Left ventricle myocardium inferior (tissue), 1 donor: Measurements from ENCODE around the gene COPS7B. TPM values are rescaled to one million over a fixed set of nuclear protein-coding genes. Genes with fewer than 3 reads are reported as not detected.

Source experiments
- DNase-seq: peaks from one replicate; pipeline ENCODE4 v3.0.0-alpha.2; 2020
- H3K27ac ChIP-seq: fragments of 200-600 bp; replicated peaks from 2 replicates; pipeline ENCODE4 v1.8.0; 2021
- H3K27me3 ChIP-seq: fragments of 200-600 bp; 2 replicates; pipeline ENCODE4 v1.8.0; 2021; ENCODE audit warnings: low read depth
- H3K36me3 ChIP-seq: fragments of 200-600 bp; 2 replicates; pipeline ENCODE4 v1.8.0; 2021
- H3K4me1 ChIP-seq: fragments of 200-600 bp; 2 replicates; pipeline ENCODE4 v1.8.0; 2021
- H3K4me3 ChIP-seq: fragments of 200-600 bp; 2 replicates; pipeline ENCODE4 v1.8.0; 2021; ENCODE audit warnings: mild to moderate bottlenecking, moderate library complexity
- H3K9me3 ChIP-seq: fragments of 200-600 bp; replicated peaks from 2 replicates; pipeline ENCODE4 v1.8.0; 2021
- CTCF ChIP-seq: fragments of 200-600 bp; IDR thresholded peaks from 2 replicates; pipeline ENCODE4 v1.8.0; 2021; ENCODE audit warnings: antibody characterized with exemption, mild to moderate bottlenecking, borderline replicate concordance
- intact Hi-C: fragments of 100-400 bp; cut with micrococcal nuclease; formaldehyde crosslinking; loops from one replicate; pipeline ENCODE4 v1.11.0; 2022
- total RNA-seq: library from RNA; stranded (reverse); fragmentation: NEBNext Ultra II Directional; extraction: Animal tissue kit (Norgen Biotek cat#: 25700); gene quantifications from one replicate; pipeline ENCODE4 v1.2.1, GENCODE V29; 2021
- donor health status: DM: no; HTN: yes; CAD: no; lungs with severe emphysema.

COPS7B gene
- total RNA-seq, 1 donor from 2014 or later = 21.3 TPM

- Histone ChIP-seq H3K27me3 (peaks cover 51% of the 10 kb centered on the region), H3K4me1 (no peaks in the 10 kb centered on the region), H3K9me3 (no peaks in the 10 kb centered on the region), H3K27ac (no peak overlapping the region), H3K4me3 (no peak overlapping the region), H3K36me3 (no peaks in the 10 kb centered on the region)
- DNase-seq = no peak
- TF ChIP-seq CTCF = no peak
- intact Hi-C loops = no loop called here
Measured at GRCh38 chr2:231853105-231853504, 66.9 kb downstream of the COPS7B start.

DNA sequence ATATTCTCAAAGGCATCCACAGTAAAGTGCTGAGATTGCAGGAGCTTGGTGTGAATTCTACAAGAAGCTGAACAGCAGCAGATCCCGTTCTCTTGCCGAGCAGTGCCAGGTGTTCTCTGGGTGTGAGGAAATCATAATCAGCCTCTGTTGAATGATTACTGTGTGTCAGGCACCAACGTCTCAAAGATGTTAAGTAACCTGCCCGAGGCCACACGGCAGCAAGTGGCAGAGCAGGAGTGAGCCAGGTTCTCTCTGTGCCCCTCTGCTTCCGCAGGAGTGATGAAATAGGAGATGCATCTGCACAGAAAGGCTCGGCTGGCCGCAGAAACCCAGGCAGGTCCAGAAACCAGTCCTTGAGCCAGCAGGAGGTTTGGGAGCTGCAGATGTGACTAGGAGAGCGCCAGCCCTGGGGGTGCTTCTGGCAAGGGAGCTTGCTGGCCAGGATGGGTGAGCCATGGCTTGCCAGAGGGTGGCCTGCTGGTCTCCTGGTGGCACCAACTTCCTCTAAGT lies 68.4 kb downstream of the COPS7B start:
- no peak for TF ChIP-seq CTCF
- no peak for DNase-seq
- intact Hi-C loops = no loop called here

DNA sequence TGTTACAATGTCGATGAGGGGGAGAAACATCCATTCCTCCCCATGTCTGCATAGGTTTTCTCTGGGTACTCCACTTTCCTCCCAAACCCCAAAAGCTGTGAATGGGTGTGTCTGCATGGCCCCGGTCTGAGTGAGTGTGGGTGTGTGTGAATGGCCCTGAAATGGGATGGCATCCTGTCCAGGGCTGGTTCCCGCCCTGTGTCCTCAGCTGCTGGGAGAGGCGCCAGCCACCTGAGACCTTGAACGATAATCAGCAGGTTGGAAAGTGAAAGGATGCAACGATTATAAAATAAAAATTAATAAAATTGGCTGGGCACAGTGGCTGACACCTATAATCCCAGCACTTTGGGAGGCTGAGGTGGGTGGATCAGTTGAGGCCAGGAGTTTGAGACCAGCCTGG lies 70.7 kb downstream of the COPS7B start:
- Histone ChIP-seq H3K4me1 (no peaks in the 10 kb centered on the region), H3K9me3 (no peaks in the 10 kb centered on the region), H3K36me3 (no peaks in the 10 kb centered on the region), H3K27me3 (peaks cover 65% of the 10 kb centered on the region), H3K4me3 (no peak overlapping the region), H3K27ac (no peak overlapping the region)
- DNase-seq = no peak
- TF ChIP-seq CTCF = no peak
- intact Hi-C loops = no loop called here

More for the DNA sequence above, 68.4 kb downstream of the COPS7B start:
- Histone ChIP-seq H3K36me3 (no peaks in the 10 kb centered on the region), H3K4me1 (no peaks in the 10 kb centered on the region), H3K27ac (no peak overlapping the region), H3K9me3 (no peaks in the 10 kb centered on the region), H3K27me3 (peaks cover 61% of the 10 kb centered on the region), H3K4me3 (no peak overlapping the region)

Other genes with a start within 250 kb of the COPS7B start
- gene TEX44, start 193.6 kb upstream of the COPS7B start, total RNA-seq = not detected
- 209 TPM for gene PTMA, start 77.9 kb upstream of the COPS7B start, total RNA-seq
- 15.5 TPM for gene PDE6D, start 5.2 kb upstream of the COPS7B start, total RNA-seq
- 3.0 TPM for gene NPPC, start 140.0 kb downstream of the COPS7B start, total RNA-seq
- gene DIS3L2, start 175.3 kb downstream of the COPS7B start, total RNA-seq = 17.0 TPM